Neural progenitor cell (in vitro differentiated cells): Measurements from ENCODE around the gene TBC1D17. TPM values are rescaled to one million over a fixed set of nuclear protein-coding genes. Genes with fewer than 3 reads are reported as not detected.

ENCODE experiments used
- DNase-seq: peaks from one replicate; pipeline ENCODE4 v3.0.0-alpha.2; 2016; ENCODE audit warnings: low spot score
- H2AFZ ChIP-seq: fragments of 200-600 bp; sonication (generic); replicated peaks from 2 replicates; pipeline ENCODE4 v1.6.1; 2016; ENCODE audit warnings: antibody characterized with exemption
- H3F3A ChIP-seq: fragments of 200-600 bp; sonication (generic); 2 replicates; pipeline ENCODE4 v1.6.1; 2016; ENCODE audit warnings: antibody characterized with exemption, low read depth
- H3K27ac ChIP-seq: fragments of 200-600 bp; sonication (generic); 2 replicates; pipeline ENCODE4 v1.5.1; 2016; ENCODE audit warnings: mild to moderate bottlenecking
- H3K27me3 ChIP-seq: fragments of 200-600 bp; sonication (generic); 2 replicates; pipeline ENCODE4 v1.6.1; 2016; ENCODE audit warnings: mild to moderate bottlenecking, moderate library complexity
- H3K36me3 ChIP-seq: fragments of 200-600 bp; sonication (generic); 2 replicates; pipeline ENCODE4 v1.5.1; 2016
- H3K4me1 ChIP-seq: fragments of 200-600 bp; sonication (generic); 2 replicates; pipeline ENCODE4 v1.6.1; 2016; ENCODE audit warnings: mixed run types
- H3K4me2 ChIP-seq: fragments of 200-600 bp; sonication (generic); 2 replicates; pipeline ENCODE4 v1.6.1; 2016
- H3K4me3 ChIP-seq: fragments of 200-600 bp; sonication (generic); 2 replicates; pipeline ENCODE4 v1.5.1; 2016
- H3K79me2 ChIP-seq: fragments of 200-600 bp; sonication (generic); 2 replicates; pipeline ENCODE4 v1.6.1; 2016; ENCODE audit warnings: low read depth
- H3K9ac ChIP-seq: fragments of 200-600 bp; sonication (generic); 2 replicates; pipeline ENCODE4 v1.6.1; 2016
- H3K9me3 ChIP-seq: fragments of 200-600 bp; sonication (generic); 2 replicates; pipeline ENCODE4 v1.5.1; 2016; ENCODE audit warnings: low read depth
- H4K20me1 ChIP-seq: fragments of 200-600 bp; sonication (generic); 2 replicates; pipeline ENCODE4 v1.6.1; 2016; ENCODE audit warnings: low read depth
- H3K27ac Mint-ChIP-seq: 3 replicates; pipeline ENCODE4 v1.8.0; 2021; ENCODE audit warnings: mixed read lengths
- H3K27me3 Mint-ChIP-seq: 2 replicates; pipeline ENCODE4 v1.8.0; 2022; ENCODE audit warnings: low read depth, mild to moderate bottlenecking, inconsistent platforms, moderate library complexity, mixed read lengths; ENCODE audit not compliant: insufficient read depth
- H3K36me3 Mint-ChIP-seq: 3 replicates; pipeline ENCODE4 v1.8.0; 2021; ENCODE audit warnings: mixed read lengths
- H3K4me1 Mint-ChIP-seq: 3 replicates; pipeline ENCODE4 v1.8.0; 2021; ENCODE audit warnings: mixed read lengths
- H3K4me3 Mint-ChIP-seq: 3 replicates; pipeline ENCODE4 v1.8.0; 2021; ENCODE audit warnings: mild to moderate bottlenecking, moderate library complexity, mixed read lengths
- H3K9me3 Mint-ChIP-seq: 3 replicates; pipeline ENCODE4 v1.8.0; 2020; ENCODE audit warnings: mixed read lengths
- CTCF ChIP-seq: fragments of 200-600 bp; sonication (generic); IDR thresholded peaks from 2 replicates; pipeline ENCODE4 v1.5.1; 2017; ENCODE audit warnings: antibody characterized with exemption, mild to moderate bottlenecking
- EZH2 ChIP-seq: fragments of 200-600 bp; sonication (generic); IDR thresholded peaks from 2 replicates; pipeline ENCODE4 v1.6.1; 2017; ENCODE audit warnings: antibody characterized with exemption, mild to moderate bottlenecking, moderate library complexity
- EZH2phosphoT487 ChIP-seq: fragments of 200-600 bp; sonication (generic); IDR thresholded peaks from 2 replicates; pipeline ENCODE4 v1.6.1; 2017; ENCODE audit warnings: antibody characterized with exemption
- total RNA-seq: library from RNA; depleted of rRNA; stranded (reverse); fragments of >200 nt; gene quantifications from 2 replicates; pipeline ENCODE4 v1.2.3, GENCODE V29; 2015; ENCODE audit warnings: low replicate concordance

Gene TBC1D17
- total RNA-seq, 1 donor from 2014 or later: 10.4 TPM

DNA sequence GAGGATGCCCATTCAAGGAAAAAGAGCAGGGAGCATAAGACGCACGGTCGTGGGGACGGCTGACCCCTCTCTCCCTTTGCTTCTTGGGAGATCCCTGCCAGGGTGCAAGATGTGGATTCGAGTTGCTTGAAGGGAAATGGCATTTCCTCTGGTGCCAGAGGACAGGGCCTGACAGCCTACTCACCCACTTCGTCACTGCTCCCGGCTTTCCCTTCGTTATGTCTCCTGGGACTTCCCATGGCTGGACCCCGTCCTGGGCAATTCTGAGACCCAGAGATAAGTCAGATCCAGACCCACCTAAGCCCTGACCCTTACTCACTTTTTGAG is 1.2 kb downstream of the TBC1D17 start:
- peaks cover 4% of the 10 kb centered on the region for H3K36me3 ChIP-seq

DNA sequence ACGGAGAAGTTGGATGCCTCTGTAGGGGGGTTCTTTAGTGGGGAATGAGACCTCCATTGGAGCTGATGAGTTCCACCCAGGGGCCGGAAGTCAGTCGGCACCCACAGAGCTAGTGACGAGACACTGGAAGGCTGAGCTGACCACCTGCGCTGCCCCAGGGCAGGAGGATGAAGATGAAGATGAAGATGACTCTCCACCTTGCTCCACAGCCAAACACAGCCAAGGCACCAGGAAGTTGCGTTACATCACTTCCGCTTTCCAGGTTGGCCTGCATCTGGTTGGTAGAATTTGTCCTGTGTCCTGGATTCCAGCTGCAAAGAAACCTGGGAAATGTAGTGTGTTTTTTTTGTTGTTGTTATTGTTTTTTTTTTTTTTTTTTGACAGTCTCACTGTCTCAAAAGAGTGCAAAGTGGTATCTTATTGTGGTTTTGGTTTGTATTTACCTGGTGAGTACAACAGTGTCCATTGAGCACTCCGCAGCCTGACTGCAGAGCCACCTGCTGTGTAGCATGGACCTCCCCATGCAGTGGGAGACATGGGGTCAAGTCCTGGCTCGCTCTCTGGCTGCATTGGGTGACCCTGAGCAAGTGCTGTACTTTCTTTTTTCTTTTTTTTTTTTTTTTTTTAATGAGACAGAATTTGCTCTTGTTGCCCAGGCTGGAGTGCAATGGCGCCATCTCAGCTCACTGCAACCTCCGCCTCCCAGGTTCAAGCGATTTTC is 1.9 kb downstream of the TBC1D17 start:
- Mint-ChIP-seq H3K36me3 (peaks cover 25% of the 10 kb centered on the region), H3K4me3 (no peak overlapping the region), H3K9me3 (no peaks in the 10 kb centered on the region), H3K27me3 (peaks cover 2% of the 10 kb centered on the region), H3K4me1 (peaks cover 20% of the 10 kb centered on the region), H3K27ac (no peak overlapping the region)
- no peak overlapping the region for H2AFZ ChIP-seq
- no peak overlapping the region for H3K9ac ChIP-seq
- no peak for DNase-seq
- H3F3A ChIP-seq: peaks cover 6% of the 10 kb centered on the region
- H3K27me3 ChIP-seq: no peaks in the 10 kb centered on the region
- peak overlapping the region; percentile 76 for H3K4me2 ChIP-seq
- peaks cover 28% of the 10 kb centered on the region for H3K79me2 ChIP-seq
- no peak overlapping the region for H3K27ac ChIP-seq
- peaks cover 10% of the 10 kb centered on the region for H3K4me1 ChIP-seq
- peaks cover 4% of the 10 kb centered on the region for H3K36me3 ChIP-seq
- no peak overlapping the region for H3K4me3 ChIP-seq
- no peaks in the 10 kb centered on the region for H3K9me3 ChIP-seq
- H4K20me1 ChIP-seq: peaks cover 18% of the 10 kb centered on the region
- TF ChIP-seq EZH2phosphoT487 (no peak), CTCF (no peak), EZH2 (no peak)

More for the DNA sequence above, 1.2 kb downstream of the TBC1D17 start:
- Mint-ChIP-seq H3K36me3 (peaks cover 23% of the 10 kb centered on the region), H3K4me1 (peaks cover 20% of the 10 kb centered on the region), H3K27ac (no peak overlapping the region), H3K9me3 (no peaks in the 10 kb centered on the region), H3K27me3 (peaks cover 2% of the 10 kb centered on the region), H3K4me3 (no peak overlapping the region)
- Histone ChIP-seq H3K27me3 (no peaks in the 10 kb centered on the region), H3K79me2 (peaks cover 30% of the 10 kb centered on the region), H2AFZ (no peak overlapping the region), H3K4me1 (peaks cover 10% of the 10 kb centered on the region), H4K20me1 (peaks cover 18% of the 10 kb centered on the region), H3K4me3 (peak overlapping the region; percentile 88), H3K4me2 (peak overlapping the region; percentile 76), H3K27ac (no peak overlapping the region), H3K9ac (no peak overlapping the region), H3F3A (peaks cover 6% of the 10 kb centered on the region), H3K9me3 (no peaks in the 10 kb centered on the region)
- no peak for DNase-seq
- TF ChIP-seq EZH2: no peak
- TF ChIP-seq EZH2phosphoT487: no peak
- TF ChIP-seq CTCF: no peak

DNA sequence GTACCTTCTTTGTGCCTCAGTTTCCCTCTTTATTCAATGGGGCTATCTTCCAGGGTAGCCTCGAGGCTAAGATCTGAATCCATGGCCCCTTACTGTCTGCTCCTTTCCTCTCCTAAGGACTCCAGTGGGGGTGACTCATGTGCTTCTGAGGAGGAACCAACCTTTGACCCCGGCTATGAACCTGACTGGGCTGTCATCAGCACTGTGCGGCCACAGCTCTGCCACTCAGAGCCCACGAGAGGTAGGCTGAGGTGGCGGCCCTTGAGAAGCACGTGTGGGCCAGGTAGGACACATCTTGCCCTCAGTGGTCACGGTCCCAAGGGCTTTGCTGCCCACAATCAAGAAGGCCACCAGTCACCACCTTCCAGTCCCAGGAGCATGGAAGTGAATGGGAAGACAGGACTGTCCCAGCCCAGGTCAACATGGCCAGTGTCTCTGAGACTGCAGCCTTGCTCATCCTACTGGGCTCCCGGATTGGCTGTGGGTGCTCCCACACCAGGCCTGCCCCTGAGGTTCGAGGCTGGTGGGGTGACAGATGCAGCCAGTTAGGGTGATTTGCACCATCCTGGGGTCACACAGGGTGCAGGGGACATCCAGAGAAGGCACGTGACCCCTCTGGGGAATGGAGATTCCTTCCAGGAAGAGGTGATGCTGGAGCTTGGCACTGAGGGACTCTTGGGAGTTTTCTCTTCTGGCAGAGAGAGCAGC is 2.8 kb downstream of the TBC1D17 start:
- H3K4me1 Mint-ChIP-seq: peaks cover 16% of the 10 kb centered on the region
- DNase-seq: no peak
- Histone ChIP-seq H3K4me3 (no peak overlapping the region), H3F3A (peaks cover 6% of the 10 kb centered on the region), H3K9ac (no peak overlapping the region), H3K4me2 (no peak overlapping the region), H3K36me3 (peaks cover 4% of the 10 kb centered on the region), H3K27me3 (no peaks in the 10 kb centered on the region), H3K4me1 (peaks cover 10% of the 10 kb centered on the region), H3K79me2 (peaks cover 19% of the 10 kb centered on the region), H3K27ac (no peak overlapping the region), H3K9me3 (no peaks in the 10 kb centered on the region), H2AFZ (no peak overlapping the region), H4K20me1 (peaks cover 18% of the 10 kb centered on the region)
- peaks cover 31% of the 10 kb centered on the region for H3K36me3 Mint-ChIP-seq
- H3K27ac Mint-ChIP-seq: no peak overlapping the region
- H3K4me3 Mint-ChIP-seq: no peak overlapping the region
- TF ChIP-seq EZH2: no peak
- TF ChIP-seq CTCF: no peak
- no peak for TF ChIP-seq EZH2phosphoT487
- H3K27me3 Mint-ChIP-seq: peaks cover 2% of the 10 kb centered on the region
- H3K9me3 Mint-ChIP-seq: no peaks in the 10 kb centered on the region
